Measurements from ENCODE around the gene NR2C1.
A peak's percentile ranks its signal among the peaks of the same experiment; 100 is the strongest.
"Not testable (repeated sequence)": the region's sequence is repeated elsewhere in the genome, so short reads cannot be mapped to it uniquely, and the experiment has no call there.

NR2C1 gene

DNA sequence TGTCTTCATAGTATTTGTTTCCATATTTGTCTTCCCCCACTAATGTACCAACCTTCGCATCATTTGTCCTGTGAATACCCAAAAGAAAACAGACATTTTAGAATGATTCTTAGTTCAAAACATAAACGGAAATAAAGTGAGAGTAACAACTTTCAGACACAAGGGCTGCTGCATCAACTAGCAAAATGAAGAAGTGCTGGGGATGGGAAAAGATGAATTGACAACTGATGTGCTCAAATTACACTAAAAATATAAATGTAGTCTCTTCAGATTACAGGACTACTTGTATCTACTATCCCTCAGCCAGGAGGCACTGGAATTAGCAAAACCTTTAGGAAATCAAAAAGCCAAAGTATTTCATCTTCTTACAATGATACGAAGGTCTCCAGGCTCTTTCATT, 70.7 kb downstream of the NR2C1 start:
- TF ChIP-seq, protein P1, sequence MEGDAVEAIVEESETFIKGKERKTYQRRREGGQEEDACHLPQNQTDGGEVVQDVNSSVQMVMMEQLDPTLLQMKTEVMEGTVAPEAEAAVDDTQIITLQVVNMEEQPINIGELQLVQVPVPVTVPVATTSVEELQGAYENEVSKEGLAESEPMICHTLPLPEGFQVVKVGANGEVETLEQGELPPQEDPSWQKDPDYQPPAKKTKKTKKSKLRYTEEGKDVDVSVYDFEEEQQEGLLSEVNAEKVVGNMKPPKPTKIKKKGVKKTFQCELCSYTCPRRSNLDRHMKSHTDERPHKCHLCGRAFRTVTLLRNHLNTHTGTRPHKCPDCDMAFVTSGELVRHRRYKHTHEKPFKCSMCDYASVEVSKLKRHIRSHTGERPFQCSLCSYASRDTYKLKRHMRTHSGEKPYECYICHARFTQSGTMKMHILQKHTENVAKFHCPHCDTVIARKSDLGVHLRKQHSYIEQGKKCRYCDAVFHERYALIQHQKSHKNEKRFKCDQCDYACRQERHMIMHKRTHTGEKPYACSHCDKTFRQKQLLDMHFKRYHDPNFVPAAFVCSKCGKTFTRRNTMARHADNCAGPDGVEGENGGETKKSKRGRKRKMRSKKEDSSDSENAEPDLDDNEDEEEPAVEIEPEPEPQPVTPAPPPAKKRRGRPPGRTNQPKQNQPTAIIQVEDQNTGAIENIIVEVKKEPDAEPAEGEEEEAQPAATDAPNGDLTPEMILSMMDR (IDR thresholded peaks at IDR 0.05; ENCODE audit: borderline replicate concordance, control extremely low read depth, extremely low read depth, insufficient read depth, missing control alignments): no peak
- in situ Hi-C loops (cut with MboI; ENCODE audit: low sequenced_read_pairs, unreplicated experiment): no loop called here
- no peak for DNase-seq (ENCODE audit: low spot score)

DNA sequence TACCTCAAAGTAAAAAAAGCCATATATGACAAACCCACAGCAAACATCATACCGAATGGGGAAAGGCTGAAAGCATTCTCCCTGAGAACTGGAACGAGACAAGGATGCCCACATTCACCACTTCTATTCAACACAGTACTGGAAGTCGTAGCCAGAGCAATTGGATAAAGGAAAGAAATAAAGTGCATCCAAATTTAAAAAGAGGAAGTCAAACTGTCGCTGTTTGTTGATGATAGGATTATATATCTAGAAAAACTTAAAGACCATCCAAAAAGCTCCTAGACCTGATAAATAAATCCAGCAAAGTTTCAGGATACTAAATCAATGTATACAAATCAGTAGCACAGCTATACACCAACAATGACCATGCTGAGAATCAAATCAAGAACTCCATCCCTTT, 75.1 kb downstream of the NR2C1 start:
- no peak for DNase-seq (ENCODE audit: low spot score)
- in situ Hi-C loops (cut with MboI; ENCODE audit: low sequenced_read_pairs, unreplicated experiment): no loop called here
- TF ChIP-seq, protein P1 (IDR thresholded peaks at IDR 0.05; ENCODE audit: borderline replicate concordance, control extremely low read depth, extremely low read depth, insufficient read depth, missing control alignments): no peak

DNA sequence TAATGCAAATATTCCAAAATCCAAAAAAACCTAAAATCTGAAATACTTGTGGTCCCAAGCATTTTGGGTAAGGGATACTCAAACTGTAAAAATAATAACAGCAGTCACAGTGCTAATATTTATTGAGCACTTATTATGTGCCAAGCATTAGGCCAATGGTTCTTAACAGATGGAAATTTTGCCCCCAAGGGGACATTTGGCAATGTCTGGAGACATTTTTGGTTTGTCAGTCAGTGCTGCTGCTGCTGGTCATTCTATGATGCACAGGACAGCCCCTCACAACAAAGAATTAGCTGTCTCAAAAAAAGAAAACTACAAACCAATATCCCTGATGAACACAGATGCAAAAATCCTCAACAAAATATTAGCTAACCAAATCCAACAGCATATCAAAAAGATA, 75.7 kb downstream of the NR2C1 start:
- in situ Hi-C loops (cut with MboI; ENCODE audit: low sequenced_read_pairs, unreplicated experiment): no loop called here

DNA sequence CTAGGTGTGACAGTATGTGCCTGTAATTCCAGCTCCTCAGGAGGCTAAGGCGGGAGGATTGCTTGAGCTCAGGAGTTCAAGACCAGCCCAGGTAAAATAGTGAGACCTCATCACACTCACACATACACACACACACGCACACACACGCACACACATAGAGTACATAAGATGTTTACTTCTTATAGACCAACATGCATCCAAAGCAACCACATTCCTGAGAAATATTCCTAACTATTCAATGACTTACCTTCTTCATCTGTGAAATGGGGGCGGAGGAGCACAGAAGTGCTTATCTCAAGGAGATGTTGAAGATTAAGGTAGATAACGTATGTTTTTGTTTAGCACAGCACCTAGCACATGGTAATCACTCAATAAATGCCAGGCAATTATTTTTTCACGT, 76.4 kb downstream of the NR2C1 start:
- TF ChIP-seq, protein P1 (IDR thresholded peaks at IDR 0.05; ENCODE audit: borderline replicate concordance, control extremely low read depth, extremely low read depth, insufficient read depth, missing control alignments): no peak
- DNase-seq (ENCODE audit: low spot score): no peak
- in situ Hi-C loops (cut with MboI; ENCODE audit: low sequenced_read_pairs, unreplicated experiment): no loop called here

More for the DNA sequence above, 75.7 kb downstream of the NR2C1 start:
- TF ChIP-seq, protein P1 (IDR thresholded peaks at IDR 0.05; ENCODE audit: borderline replicate concordance, control extremely low read depth, extremely low read depth, insufficient read depth, missing control alignments): no peak
- no peak for DNase-seq (ENCODE audit: low spot score)

DNA sequence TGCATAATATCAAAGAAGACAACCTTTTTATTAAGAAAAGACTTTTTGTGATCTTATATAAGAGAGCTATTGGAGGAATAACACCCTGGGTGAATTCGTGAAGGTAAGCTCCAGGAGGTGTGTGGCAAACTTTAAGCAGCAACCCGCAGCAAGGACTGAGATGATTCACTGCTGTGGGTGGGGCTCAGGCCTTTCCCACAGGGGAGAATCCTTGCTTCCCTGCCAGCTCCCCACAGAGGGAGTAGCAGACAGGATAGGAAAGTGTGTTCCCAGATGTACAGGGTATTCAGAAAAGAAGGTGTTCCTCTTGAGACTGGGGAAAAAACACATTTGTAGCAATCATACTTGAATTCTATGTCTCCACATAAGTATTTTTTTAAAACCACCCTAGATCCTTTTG, 79.1 kb downstream of the NR2C1 start:
- in situ Hi-C loops (cut with MboI; ENCODE audit: low sequenced_read_pairs, unreplicated experiment): no loop called here

DNA sequence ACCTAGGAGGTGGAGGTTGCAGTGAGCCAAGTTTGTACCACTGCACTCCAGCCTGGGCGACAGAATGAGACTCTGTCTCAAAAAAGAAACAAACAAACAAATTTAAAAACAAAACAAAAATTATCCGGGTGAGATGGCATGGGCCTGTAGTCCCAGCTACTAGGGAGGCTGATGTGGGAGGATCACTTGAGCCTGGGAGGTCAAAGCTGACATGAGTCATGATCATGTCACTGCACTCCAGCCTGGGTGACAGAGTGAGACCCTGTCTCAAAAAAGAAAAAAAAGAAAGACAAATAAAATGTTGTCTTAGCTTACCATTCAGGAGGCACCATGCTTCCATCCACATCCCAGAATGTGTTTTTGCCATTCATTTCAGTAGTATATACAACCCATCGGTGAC, 79.6 kb downstream of the NR2C1 start:
- in situ Hi-C loops (cut with MboI; ENCODE audit: low sequenced_read_pairs, unreplicated experiment); DNase-seq (ENCODE audit: low spot score): not testable (repeated sequence)

More for the DNA sequence above, 79.1 kb downstream of the NR2C1 start:
- no peak for DNase-seq (ENCODE audit: low spot score)
- TF ChIP-seq, protein P1 (IDR thresholded peaks at IDR 0.05; ENCODE audit: borderline replicate concordance, control extremely low read depth, extremely low read depth, insufficient read depth, missing control alignments): no peak

DNA sequence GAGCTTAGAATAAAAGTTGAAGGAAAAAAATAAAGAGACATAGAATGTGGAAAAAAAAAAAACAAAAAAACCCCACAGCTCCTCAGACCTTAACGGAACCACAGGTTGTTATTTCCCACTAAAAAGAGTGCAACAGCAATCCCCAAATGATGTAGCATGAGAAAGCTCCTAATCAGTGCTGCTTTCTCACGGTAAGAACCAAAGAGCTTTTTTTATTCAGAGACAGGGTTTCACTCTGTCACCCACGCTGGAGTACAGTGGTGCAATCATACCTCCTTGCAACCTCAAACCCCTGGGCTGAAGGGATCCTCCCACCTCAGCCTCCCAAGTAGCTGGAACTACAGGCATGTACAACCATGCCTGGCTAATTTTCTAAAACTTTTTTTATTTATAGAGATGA, 83.2 kb downstream of the NR2C1 start:
- peak; percentile 36 for DNase-seq (ENCODE audit: low spot score)
- TF ChIP-seq, protein P1 (IDR thresholded peaks at IDR 0.05; ENCODE audit: borderline replicate concordance, control extremely low read depth, extremely low read depth, insufficient read depth, missing control alignments): no peak
- in situ Hi-C loops (cut with MboI; ENCODE audit: low sequenced_read_pairs, unreplicated experiment): no loop called here
